A673 (cell line): ENCODE data around the gene ASPG.

Source experiments
- EZH2 ChIP-seq: fragments of 200-600 bp; sonication (generic); IDR thresholded peaks from 2 replicates; pipeline ENCODE4 v1.6.1; 2017; ENCODE audit warnings: borderline replicate concordance, low read depth, mild to moderate bottlenecking, mixed read lengths, antibody characterized with exemption, low read length; ENCODE audit not compliant: poor library complexity, severe bottlenecking
- TF ChIP-seq, protein P1 (sequence below): fragments of 300-800, 200-600 bp; sonication (generic); conservative IDR thresholded peaks from 2 replicates; pipeline ENCODE4 v1.5.1; 2017; ENCODE audit warnings: low read depth, mild to moderate bottlenecking, antibody characterized with exemption, low read length, moderate library complexity, mixed read lengths

- TF ChIP-seq, protein P1, sequence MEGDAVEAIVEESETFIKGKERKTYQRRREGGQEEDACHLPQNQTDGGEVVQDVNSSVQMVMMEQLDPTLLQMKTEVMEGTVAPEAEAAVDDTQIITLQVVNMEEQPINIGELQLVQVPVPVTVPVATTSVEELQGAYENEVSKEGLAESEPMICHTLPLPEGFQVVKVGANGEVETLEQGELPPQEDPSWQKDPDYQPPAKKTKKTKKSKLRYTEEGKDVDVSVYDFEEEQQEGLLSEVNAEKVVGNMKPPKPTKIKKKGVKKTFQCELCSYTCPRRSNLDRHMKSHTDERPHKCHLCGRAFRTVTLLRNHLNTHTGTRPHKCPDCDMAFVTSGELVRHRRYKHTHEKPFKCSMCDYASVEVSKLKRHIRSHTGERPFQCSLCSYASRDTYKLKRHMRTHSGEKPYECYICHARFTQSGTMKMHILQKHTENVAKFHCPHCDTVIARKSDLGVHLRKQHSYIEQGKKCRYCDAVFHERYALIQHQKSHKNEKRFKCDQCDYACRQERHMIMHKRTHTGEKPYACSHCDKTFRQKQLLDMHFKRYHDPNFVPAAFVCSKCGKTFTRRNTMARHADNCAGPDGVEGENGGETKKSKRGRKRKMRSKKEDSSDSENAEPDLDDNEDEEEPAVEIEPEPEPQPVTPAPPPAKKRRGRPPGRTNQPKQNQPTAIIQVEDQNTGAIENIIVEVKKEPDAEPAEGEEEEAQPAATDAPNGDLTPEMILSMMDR: no peak
- no peak for TF ChIP-seq EZH2
Measured at GRCh38 chr14:104114421-104115130, 29.1 kb downstream of the ASPG start.
